Activated naive CD8-positive, alpha-beta T cell treated with anti-CD3 and anti-CD28 coated beads for 36 hours (primary cell): Measurements from ENCODE around the gene CHTF8. TPM values are rescaled to one million over a fixed set of nuclear protein-coding genes. Genes with fewer than 3 reads are reported as not detected.
"Not testable (repeated sequence)": the region's sequence is repeated elsewhere in the genome, so short reads cannot be mapped to it uniquely, and the experiment has no call there.

Experiments used
- DNase-seq: peaks from one replicate; pipeline ENCODE4 v3.0.0; 2021
- H3K27ac Mint-ChIP-seq: one replicate; pipeline ENCODE4 v1.8.0; 2022; ENCODE audit warnings: mild to moderate bottlenecking, moderate library complexity, mixed read lengths
- H3K27me3 Mint-ChIP-seq: one replicate; pipeline ENCODE4 v1.8.0; 2022; ENCODE audit warnings: mild to moderate bottlenecking, mixed read lengths
- H3K36me3 Mint-ChIP-seq: one replicate; pipeline ENCODE4 v1.8.0; 2021; ENCODE audit warnings: mild to moderate bottlenecking, mixed read lengths
- H3K4me1 Mint-ChIP-seq: one replicate; pipeline ENCODE4 v1.8.0; 2021; ENCODE audit warnings: mixed read lengths
- H3K4me3 Mint-ChIP-seq: one replicate; pipeline ENCODE4 v1.8.0; 2022; ENCODE audit warnings: mild to moderate bottlenecking, moderate library complexity, mixed read lengths
- H3K9me3 Mint-ChIP-seq: one replicate; pipeline ENCODE4 v1.8.0; 2022; ENCODE audit warnings: mixed read lengths
- total RNA-seq, 2 experiments: library from RNA; stranded (reverse); gene quantifications; one replicate each; pipeline ENCODE4 v1.2.3, GENCODE V29; 2021

Gene CHTF8
- total RNA-seq, 2 experiments from 2014 or later = 135 to 141 TPM

DNA sequence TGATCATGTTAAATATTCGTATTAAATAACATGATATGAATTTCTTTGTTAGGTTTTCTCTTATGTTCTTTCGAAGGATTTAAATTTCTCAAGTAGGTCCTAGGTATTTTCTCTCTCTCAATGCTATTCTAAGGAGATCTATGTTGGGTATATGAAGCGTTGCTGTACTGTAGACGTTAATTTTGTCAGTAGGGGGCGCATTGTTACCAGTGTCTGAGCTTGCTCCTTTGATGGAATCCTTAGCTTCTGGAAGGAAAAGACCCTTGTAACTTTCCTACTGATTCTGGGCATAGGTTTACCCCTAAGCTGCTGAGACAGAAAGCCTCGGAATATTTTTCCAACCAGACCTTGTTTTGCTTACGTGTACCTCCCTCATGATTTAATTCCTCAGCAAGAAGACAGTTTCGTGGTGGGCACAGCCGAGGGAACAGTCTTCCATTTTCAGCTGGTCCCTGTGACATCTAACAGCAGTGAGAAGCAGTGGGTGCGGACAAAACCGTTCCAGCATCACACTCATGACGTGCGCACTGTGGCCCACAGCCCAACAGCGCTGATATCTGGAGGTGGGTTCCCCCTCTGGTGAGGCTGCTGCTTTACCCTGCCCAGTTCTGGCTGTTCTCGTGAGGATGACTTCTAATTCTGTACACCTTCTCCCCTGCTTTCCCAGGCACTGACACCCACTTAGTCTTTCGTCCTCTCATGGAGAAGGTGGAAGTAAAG lies 17.9 kb upstream of the CHTF8 start:
- Mint-ChIP-seq H3K4me3 (no peak overlapping the region), H3K9me3 (no peaks in the 10 kb centered on the region), H3K27ac (no peak overlapping the region), H3K4me1 (no peaks in the 10 kb centered on the region), H3K27me3 (no peaks in the 10 kb centered on the region), H3K36me3 (peaks cover 24% of the 10 kb centered on the region)
- DNase-seq = peak; percentile 17

DNA sequence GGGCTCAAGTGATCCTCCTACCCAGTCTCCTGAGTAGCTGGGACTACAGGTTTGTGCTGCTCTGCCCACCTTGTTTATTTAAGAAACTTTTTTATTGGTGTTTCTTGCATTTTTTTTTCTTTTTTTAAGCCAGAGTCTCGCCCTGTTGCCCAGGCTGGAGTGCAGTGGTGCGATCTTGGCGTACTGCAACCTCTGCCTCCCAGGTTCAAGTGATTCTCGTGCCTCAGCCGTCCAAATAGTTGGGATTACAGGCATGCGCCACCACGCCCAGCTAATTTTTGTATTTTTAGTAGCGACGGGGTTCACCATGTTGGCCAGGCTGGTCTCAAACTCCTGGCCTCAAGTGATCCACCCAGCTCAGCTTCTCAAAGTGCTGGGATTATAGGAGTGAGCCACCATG lies 17.2 kb upstream of the CHTF8 start:
- H3K27me3 Mint-ChIP-seq, DNase-seq, H3K4me1 Mint-ChIP-seq, H3K4me3 Mint-ChIP-seq, H3K9me3 Mint-ChIP-seq, H3K27ac Mint-ChIP-seq: not testable (repeated sequence)
- H3K36me3 Mint-ChIP-seq = peaks cover 23% of the 10 kb centered on the region

DNA sequence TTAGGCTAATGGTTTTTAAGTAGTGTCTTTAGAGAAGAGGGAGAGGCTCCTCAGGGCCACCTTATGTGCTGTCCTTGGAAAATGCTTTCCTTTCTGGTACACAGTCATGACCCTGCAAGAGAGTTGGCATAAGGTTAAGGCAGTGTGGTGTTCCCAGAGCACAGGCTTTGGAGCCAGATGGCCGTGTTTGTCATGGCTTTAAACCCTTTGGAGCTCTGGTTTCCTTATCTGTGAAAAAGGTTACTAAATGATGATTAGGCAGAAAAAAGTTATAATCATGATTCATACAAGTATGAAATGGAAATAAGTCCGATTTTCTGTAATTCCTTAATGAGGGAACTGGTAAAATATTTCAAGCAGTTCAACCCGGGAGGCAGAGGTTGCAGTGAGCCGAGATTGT lies 13.3 kb upstream of the CHTF8 start:
- Mint-ChIP-seq H3K27me3 (no peaks in the 10 kb centered on the region), H3K4me3 (no peak overlapping the region), H3K9me3 (no peaks in the 10 kb centered on the region), H3K4me1 (no peaks in the 10 kb centered on the region), H3K27ac (no peak overlapping the region), H3K36me3 (peaks cover 34% of the 10 kb centered on the region)
- no peak for DNase-seq

DNA sequence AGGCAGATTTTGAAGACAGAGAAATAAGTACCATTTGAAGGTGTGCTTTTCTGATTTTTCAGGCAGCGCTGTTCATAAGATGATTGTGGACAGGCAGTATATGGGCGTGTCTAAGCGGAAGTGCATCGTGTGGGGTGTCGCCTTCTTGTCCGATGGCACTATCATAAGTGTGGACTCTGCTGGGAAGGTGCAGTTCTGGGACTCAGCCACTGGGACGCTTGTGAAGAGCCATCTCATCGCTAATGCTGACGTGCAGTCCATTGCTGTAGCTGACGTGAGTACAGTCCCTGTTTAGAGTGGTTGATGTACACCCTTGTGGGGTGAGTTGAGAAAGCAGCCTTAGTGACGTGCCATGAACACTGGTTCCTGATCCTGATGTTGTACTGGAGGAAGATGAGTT lies 10.7 kb upstream of the CHTF8 start:
- Mint-ChIP-seq H3K9me3 (no peaks in the 10 kb centered on the region), H3K27ac (no peak overlapping the region), H3K4me1 (peaks cover 2% of the 10 kb centered on the region), H3K27me3 (no peaks in the 10 kb centered on the region), H3K4me3 (no peak overlapping the region), H3K36me3 (peaks cover 33% of the 10 kb centered on the region)
- no peak for DNase-seq

DNA sequence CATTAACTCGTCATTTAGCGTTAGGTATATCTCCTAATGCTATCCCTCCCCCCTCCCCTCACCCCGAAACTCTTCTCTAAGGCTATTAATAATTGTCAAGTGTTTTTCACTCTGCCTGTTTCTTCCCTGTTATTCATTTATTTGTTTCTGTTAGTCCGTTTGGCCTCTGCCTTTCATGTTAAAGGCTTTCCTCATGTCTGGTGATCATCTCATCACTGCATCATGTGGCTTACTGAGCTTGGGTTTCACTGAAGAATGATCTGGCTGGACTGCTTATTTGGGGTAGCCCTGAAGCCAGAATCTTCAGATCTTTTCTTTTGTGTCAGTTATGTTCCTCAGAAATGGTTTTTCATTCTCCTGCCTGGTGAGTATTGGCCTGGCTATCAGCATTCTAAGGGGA lies 9.5 kb upstream of the CHTF8 start:
- DNase-seq = no peak
- no peak overlapping the region for H3K27ac Mint-ChIP-seq
- no peaks in the 10 kb centered on the region for H3K9me3 Mint-ChIP-seq
- no peaks in the 10 kb centered on the region for H3K27me3 Mint-ChIP-seq
- peaks cover 39% of the 10 kb centered on the region for H3K36me3 Mint-ChIP-seq
- H3K4me1 Mint-ChIP-seq = peaks cover 7% of the 10 kb centered on the region
- H3K4me3 Mint-ChIP-seq = no peak overlapping the region

DNA sequence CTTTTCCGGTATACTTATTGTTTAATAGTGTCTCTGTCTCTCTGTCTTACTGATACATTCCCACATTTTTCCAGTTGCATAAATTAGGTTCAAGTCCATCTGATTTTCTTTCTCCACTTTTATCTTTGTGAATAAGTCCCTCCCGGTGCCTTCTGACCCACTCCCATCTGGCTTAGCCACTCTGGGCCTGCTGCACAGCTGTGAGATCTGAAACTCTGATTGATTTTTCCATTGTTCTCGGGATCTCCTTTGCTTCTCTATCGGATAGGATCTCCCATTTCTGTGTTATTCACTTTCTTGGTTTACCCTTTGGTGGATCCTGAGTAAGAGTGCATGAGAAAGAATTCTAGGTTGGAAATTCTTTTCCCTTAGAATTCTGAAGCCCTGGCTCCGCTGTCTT lies 8.6 kb upstream of the CHTF8 start:
- H3K36me3 Mint-ChIP-seq = peaks cover 36% of the 10 kb centered on the region
- H3K27ac Mint-ChIP-seq = no peak overlapping the region
- H3K4me1 Mint-ChIP-seq = peaks cover 12% of the 10 kb centered on the region
- no peaks in the 10 kb centered on the region for H3K9me3 Mint-ChIP-seq
- H3K4me3 Mint-ChIP-seq = no peak overlapping the region
- DNase-seq = no peak
- no peaks in the 10 kb centered on the region for H3K27me3 Mint-ChIP-seq

DNA sequence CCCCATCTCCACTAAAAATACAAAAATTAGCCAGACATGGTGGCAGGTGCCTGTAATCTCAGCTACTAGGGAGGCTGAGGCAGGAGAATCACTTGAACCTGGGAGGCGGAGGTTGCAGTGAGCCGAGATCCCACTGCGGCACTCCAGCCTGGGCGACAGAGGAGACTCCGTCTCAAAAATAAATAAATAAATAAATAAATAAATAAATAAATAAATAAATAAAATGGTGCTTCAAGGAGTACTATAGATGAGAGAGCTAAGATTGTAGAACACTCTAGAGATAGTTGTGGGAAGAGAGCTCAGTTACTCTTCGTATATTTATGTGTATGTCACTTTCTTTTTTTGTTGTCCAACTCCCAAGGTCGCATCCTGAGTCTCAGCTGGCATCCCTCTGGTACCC lies 7.1 kb upstream of the CHTF8 start:
- peaks cover 21% of the 10 kb centered on the region for H3K4me1 Mint-ChIP-seq
- not testable (repeated sequence) for H3K9me3 Mint-ChIP-seq, DNase-seq, H3K4me3 Mint-ChIP-seq, H3K27me3 Mint-ChIP-seq, H3K27ac Mint-ChIP-seq
- peaks cover 41% of the 10 kb centered on the region for H3K36me3 Mint-ChIP-seq

DNA sequence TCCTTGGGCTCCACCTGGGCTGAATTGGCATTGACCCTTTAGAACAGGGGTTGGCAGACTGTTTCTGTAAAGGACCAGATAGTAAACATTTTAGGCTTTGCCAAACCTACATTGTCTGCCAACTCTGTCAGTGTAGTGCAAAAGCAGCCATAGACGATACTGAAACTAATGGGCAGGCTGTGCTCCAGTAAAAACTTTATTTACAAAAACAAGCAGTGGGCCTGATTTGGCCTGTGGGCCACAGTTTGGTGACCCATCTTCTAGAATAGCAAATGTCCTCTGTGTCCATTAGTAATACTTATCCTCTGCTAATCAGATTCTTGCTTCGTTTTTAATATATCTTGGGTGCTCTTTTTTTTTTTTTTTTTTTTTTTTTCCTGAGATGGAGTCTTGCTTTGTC lies 6.2 kb upstream of the CHTF8 start:
- no peak for DNase-seq
- no peaks in the 10 kb centered on the region for H3K9me3 Mint-ChIP-seq
- no peak overlapping the region for H3K27ac Mint-ChIP-seq
- H3K36me3 Mint-ChIP-seq = peaks cover 46% of the 10 kb centered on the region
- no peaks in the 10 kb centered on the region for H3K27me3 Mint-ChIP-seq
- peaks cover 29% of the 10 kb centered on the region for H3K4me1 Mint-ChIP-seq
- H3K4me3 Mint-ChIP-seq = no peak overlapping the region

DNA sequence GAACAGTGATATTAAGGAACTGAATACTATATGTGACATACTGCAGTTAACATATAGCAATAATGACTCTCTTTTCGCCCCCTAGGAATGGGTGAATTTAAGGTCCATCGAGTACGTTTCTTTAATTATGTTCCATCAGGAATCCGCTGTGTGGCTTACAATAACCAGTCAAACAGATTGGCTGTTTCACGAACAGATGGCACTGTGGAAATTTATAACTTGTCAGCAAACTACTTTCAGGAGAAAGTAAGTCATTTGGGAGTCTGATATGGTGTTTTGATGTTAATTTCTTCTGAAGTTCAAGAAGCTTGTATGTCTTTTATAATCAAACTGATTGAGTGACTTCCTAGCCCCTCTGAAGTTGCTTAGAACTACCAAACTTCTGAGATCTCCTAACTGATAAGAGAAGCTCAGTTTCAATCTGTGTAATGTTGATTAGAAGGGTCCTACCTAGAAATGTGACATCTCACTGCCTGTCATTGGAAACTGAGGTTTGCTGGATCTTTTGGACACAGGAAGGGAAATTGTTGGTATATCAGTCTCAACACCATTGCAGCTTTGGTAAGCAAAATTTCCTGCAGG lies 1.1 kb upstream of the CHTF8 start:
- peaks cover 46% of the 10 kb centered on the region for H3K36me3 Mint-ChIP-seq
- no peaks in the 10 kb centered on the region for H3K9me3 Mint-ChIP-seq
- peak overlapping the region; percentile 92 for H3K4me3 Mint-ChIP-seq
- peak overlapping the region; percentile 93 for H3K27ac Mint-ChIP-seq
- no peaks in the 10 kb centered on the region for H3K27me3 Mint-ChIP-seq
- DNase-seq = no peak
- peaks cover 51% of the 10 kb centered on the region for H3K4me1 Mint-ChIP-seq

DNA sequence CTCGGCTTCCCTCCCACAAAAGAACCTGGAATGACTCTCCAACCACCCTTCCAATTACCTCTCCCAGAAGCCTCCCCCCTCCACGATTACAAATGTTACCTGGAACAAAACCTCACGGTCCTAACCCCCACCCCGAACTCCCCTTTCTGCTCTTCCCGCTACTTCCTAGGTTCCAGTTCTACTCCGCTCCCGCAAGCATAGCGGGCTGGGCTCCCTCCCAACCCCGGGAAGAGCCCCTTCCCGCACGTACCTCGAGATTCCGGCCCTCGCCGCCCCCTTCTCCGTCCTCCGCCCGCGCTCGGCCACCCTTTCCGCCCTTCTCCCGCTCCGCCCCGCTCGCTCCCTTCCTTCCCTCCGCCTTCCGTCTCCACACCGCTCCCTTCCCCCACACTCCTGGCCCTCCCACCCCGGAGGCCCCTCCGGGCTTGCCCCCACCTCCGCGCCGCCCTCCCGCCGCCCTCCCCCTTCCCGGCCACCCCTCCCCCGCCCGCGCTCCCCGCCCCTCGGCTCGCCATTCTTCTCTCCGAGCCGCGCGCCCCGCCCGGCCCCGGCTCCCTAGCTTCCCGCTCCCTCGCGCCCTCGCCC lies 457 bp downstream of the CHTF8 start:
- peak overlapping the region; percentile 92 for H3K4me3 Mint-ChIP-seq
- peaks cover 48% of the 10 kb centered on the region for H3K36me3 Mint-ChIP-seq
- H3K9me3 Mint-ChIP-seq = no peaks in the 10 kb centered on the region

DNA sequence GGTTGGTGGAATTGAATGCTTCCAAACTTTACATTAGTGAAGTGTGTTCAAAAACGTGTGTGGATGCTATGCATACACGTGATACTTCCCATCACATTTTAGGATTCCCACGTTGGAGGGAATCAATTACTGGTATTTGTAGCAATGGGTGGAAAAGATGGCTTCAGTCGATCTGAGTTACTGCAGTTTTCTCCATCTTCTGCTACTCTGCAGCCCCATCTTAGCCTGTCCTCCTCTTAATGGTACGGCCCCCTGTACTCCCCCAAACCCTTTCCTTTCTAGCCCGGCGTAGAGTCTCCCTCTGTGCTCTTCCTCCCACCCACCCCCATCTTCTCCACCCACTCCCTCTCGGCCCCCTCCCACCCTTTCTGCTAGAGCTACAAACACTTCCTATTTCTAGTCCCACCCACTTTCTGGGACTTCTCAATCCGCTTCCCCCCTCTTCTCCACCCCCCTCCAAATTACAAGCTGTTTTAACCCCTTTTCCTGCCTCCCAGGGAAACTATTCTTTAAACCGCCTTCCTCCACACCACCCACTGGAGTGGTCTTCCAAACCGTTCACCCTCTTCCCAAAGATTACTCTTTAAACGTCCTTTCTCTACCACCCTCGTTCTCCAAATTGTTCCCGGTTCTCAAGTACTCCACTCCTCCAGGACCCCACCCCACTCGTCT lies 1.1 kb downstream of the CHTF8 start:
- peaks cover 49% of the 10 kb centered on the region for H3K36me3 Mint-ChIP-seq
- no peaks in the 10 kb centered on the region for H3K27me3 Mint-ChIP-seq
- H3K4me1 Mint-ChIP-seq = peaks cover 55% of the 10 kb centered on the region
- no peak for DNase-seq
- H3K9me3 Mint-ChIP-seq = no peaks in the 10 kb centered on the region
- H3K27ac Mint-ChIP-seq = peak overlapping the region; percentile 93
- H3K4me3 Mint-ChIP-seq = peak overlapping the region; percentile 92

More for the DNA sequence above, 457 bp downstream of the CHTF8 start:
- Mint-ChIP-seq H3K27ac (peak overlapping the region; percentile 93), H3K4me1 (peaks cover 55% of the 10 kb centered on the region), H3K27me3 (no peaks in the 10 kb centered on the region)
- DNase-seq = peak; percentile 82

DNA sequence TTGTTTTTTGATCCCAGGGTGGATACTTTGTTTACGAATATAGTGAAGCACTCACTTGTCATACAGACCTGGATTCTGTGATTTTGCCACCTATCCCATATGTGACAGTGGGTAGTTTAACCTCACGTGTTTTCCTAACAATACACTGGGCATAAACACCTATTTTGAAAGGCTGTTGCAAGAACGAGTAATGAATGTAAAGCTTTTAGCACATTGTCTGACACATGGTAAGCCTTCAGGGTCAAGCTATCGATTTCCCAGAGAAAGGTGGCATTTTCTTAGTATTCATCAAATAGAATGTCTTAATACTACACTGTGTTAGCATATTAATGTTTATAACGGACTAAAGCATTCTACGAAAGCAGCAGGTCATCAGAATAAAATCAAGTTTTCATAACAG lies 1.9 kb downstream of the CHTF8 start:
- Mint-ChIP-seq H3K4me1 (peaks cover 52% of the 10 kb centered on the region), H3K36me3 (peaks cover 47% of the 10 kb centered on the region), H3K27ac (no peak overlapping the region), H3K9me3 (no peaks in the 10 kb centered on the region), H3K27me3 (no peaks in the 10 kb centered on the region), H3K4me3 (peak overlapping the region; percentile 92)
- no peak for DNase-seq

DNA sequence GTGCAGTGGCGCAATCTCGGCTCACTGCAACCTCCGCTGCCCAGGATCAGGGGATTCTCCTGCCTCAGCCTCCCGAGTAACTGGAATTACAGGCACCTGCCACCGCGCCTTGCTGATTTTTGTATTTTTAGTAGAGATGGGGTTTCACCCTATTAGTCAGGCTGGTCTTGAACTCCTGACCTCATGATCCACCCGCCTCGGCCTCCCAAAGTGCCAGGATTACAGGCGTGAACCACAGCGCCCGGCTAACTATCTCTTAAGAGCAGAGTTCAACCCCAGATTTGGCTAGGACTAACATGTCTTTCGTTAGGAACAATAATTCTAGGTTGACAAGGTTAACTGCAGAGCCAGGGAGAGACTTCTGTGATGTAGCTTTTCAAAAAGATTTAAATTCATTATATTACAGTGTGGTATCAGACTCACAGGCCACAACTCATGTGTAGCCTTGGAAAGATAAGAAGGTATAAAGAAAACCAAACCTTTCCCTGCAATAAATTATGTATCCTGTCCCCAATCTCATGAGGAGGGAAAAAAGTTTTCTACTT lies 4.3 kb downstream of the CHTF8 start:
- no peaks in the 10 kb centered on the region for H3K9me3 Mint-ChIP-seq
- H3K27me3 Mint-ChIP-seq = no peaks in the 10 kb centered on the region
- peaks cover 32% of the 10 kb centered on the region for H3K36me3 Mint-ChIP-seq
- peak overlapping the region; percentile 45 for H3K27ac Mint-ChIP-seq
- no peak overlapping the region for H3K4me3 Mint-ChIP-seq
- no peak for DNase-seq
- H3K4me1 Mint-ChIP-seq = peaks cover 36% of the 10 kb centered on the region

DNA sequence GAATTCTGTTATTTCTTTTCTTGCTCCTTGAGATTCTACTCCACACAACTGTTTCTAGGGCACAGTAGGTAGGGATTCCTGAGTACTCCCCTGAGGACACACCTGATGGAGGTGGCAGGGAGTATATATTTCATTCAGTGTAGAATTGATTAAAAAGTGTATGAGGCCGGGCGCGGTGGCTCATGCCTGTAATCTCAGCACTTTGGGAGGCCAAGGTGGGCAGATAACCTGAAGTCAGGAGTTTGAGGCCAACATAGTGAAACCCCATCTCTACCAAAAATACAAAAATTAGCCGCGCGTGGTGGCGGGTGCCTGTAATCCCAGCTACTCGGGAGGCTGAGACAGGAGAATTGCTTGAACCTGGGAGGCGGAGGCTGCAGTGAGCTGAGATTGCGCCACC lies 5.6 kb downstream of the CHTF8 start:
- Mint-ChIP-seq H3K27ac (peak overlapping the region; percentile 49), H3K4me1 (peaks cover 36% of the 10 kb centered on the region), H3K36me3 (peaks cover 26% of the 10 kb centered on the region)
- DNase-seq, H3K27me3 Mint-ChIP-seq, H3K4me3 Mint-ChIP-seq, H3K9me3 Mint-ChIP-seq: not testable (repeated sequence)

DNA sequence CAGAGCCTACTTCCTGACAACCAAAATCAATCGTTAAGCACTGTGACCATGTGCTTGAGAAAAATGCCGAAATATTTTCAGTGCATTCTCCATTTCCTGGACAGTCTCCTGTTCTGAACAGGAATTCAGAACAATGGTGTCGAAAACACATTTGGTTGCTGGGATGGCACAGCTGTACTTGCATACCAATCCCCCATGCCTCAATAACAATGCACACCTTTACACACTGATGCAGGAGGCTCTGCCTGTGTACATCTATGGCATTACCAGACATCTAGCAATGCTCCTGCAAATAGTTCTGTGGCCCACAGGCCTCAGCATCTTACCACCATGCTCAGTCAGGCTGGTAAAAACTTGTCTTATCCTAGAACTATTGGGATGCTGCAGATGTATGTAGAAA lies 6.2 kb downstream of the CHTF8 start:
- H3K27me3 Mint-ChIP-seq = no peaks in the 10 kb centered on the region
- peaks cover 35% of the 10 kb centered on the region for H3K4me1 Mint-ChIP-seq
- no peak overlapping the region for H3K4me3 Mint-ChIP-seq
- no peak overlapping the region for H3K27ac Mint-ChIP-seq
- H3K9me3 Mint-ChIP-seq = no peaks in the 10 kb centered on the region
- H3K36me3 Mint-ChIP-seq = peaks cover 21% of the 10 kb centered on the region
- no peak for DNase-seq
